Kidney (tissue), 14 donors: ENCODE measurements around the gene PWWP2B. TPM values are rescaled to one million over a fixed set of nuclear protein-coding genes. Genes with fewer than 3 reads are reported as not detected.

Experiments
- DNase-seq, 5 donors: peaks; one replicate each; pipeline ENCODE4 v3.0.0-alpha.2; 2013 to 2020
- FAIRE-seq: peaks from 2 replicates; lab custom pipeline; 2012; peaks lifted over from hg19 to GRCh38; lab: Jason Lieb, UNC
- H3K27ac ChIP-seq, 2 donors: one replicate each; pipeline ENCODE4 v1.7.0; 2013; ENCODE audit warnings: low read depth in 2 of 2, low read length in 2 of 2, inconsistent platforms in 1 of 2
- H3K27me3 ChIP-seq: one replicate; pipeline ENCODE4 v1.7.1; 2013; ENCODE audit warnings: low read length, inconsistent platforms; ENCODE audit not compliant: control insufficient read depth, insufficient read depth
- H3K36me3 ChIP-seq, 3 donors: one replicate each; pipeline versions ENCODE4 v1.7.0 to v1.7.1; 2013; ENCODE audit warnings: low read length in 3 of 3, control low read depth in 1 of 3, inconsistent platforms in 1 of 3; ENCODE audit not compliant: insufficient read depth in 3 of 3, control insufficient read depth in 2 of 3
- H3K4me1 ChIP-seq, 3 donors: one replicate each; pipeline versions ENCODE4 v1.7.0 to v1.7.1; 2013; ENCODE audit warnings: low read length in 3 of 3, inconsistent platforms in 1 of 3, low read depth in 1 of 3; ENCODE audit not compliant: control insufficient read depth in 2 of 3, insufficient read depth in 2 of 3
- H3K4me3 ChIP-seq, 3 donors: one replicate each; pipeline versions ENCODE4 v1.7.0 to v1.8.1; 2013; ENCODE audit warnings: low read length in 3 of 3, control low read depth in 1 of 3, inconsistent platforms in 1 of 3
- H3K9ac ChIP-seq, 3 donors: one replicate each; pipeline versions ENCODE4 v1.7.0 to v1.7.1; 2013; ENCODE audit warnings: low read length in 3 of 3, control low read depth in 1 of 3, inconsistent platforms in 1 of 3
- H3K9me3 ChIP-seq, 3 donors: one replicate each; pipeline versions ENCODE4 v1.7.0 to v1.7.1; 2013; ENCODE audit warnings: low read length in 3 of 3, control low read depth in 1 of 3, inconsistent platforms in 1 of 3; ENCODE audit not compliant: control insufficient read depth in 2 of 3, insufficient read depth in 1 of 3
- CTCF ChIP-seq: IDR thresholded peaks from 3 replicates; pipeline ENCODE4 v1.5.1; 2012; ENCODE audit warnings: mild to moderate bottlenecking, moderate library complexity, borderline replicate concordance; ENCODE audit not compliant: insufficient read depth; ENCODE audit errors: extremely low read depth
- intact Hi-C: fragments of 100-400 bp; cut with DNase I; formaldehyde crosslinking; loops from one replicate; pipeline ENCODE4 v1.11.1; 2022
- polyA plus RNA-seq: library from polyadenylated mRNA; stranded (reverse); fragments of 350-450 nt; fragmentation: Illumina TruSeq; extraction: RNeasy Lipid Tissue Mini Kit (QIAGEN cat#74804); gene quantifications from one replicate; pipeline ENCODE4 v1.2.3, GENCODE V29; 2014; ENCODE audit warnings: low read depth, low replicate concordance; ENCODE audit not compliant: insufficient read depth
- total RNA-seq: library from RNA; stranded (reverse); fragmentation: NEBNext Ultra II Directional; extraction: Animal tissue kit (Norgen Biotek cat#: 25700); gene quantifications from one replicate; pipeline ENCODE4 v1.2.1, GENCODE V29; 2021
- donor health status: control.
- donor health status: control.
- donor health status: control.
- donor health status: control.
- donor health status: control.
- donor health status: DM: yes; HTN: yes; CAD: no.
- donor health status: Normal renal cell carcinoma (clear cell type).

Gene PWWP2B
- total and polyA plus RNA-seq, 2 donors from 2014 or later, result 12.9 to 24.3 TPM

GRCh38 chr10:132374176-132374575, 22.8 kb upstream of the PWWP2B start:
- H3K4me1 ChIP-seq, result no peaks in the 10 kb centered on the region
- H3K4me3 ChIP-seq, result no peak overlapping the region
- no peaks in the 10 kb centered on the region for H3K36me3 ChIP-seq
- TF ChIP-seq CTCF, result no peak
- peak in 2 of 5 donors; percentile 33 to 65 for DNase-seq
- intact Hi-C loops, result no loop called here
- FAIRE-seq, result no peak
- H3K9ac ChIP-seq, result no peak overlapping the region
- H3K27ac ChIP-seq, result no peak overlapping the region
- no peaks in the 10 kb centered on the region for H3K9me3 ChIP-seq
- no peaks in the 10 kb centered on the region for H3K27me3 ChIP-seq

GRCh38 chr10:132374612-132375011, 22.4 kb upstream of the PWWP2B start:
- no peaks in the 10 kb centered on the region for H3K4me1 ChIP-seq
- TF ChIP-seq CTCF, result no peak
- FAIRE-seq (no peak), DNase-seq (peak in 2 of 5 donors; percentile 26 to 29)
- H3K4me3 ChIP-seq, result no peak overlapping the region
- H3K9me3 ChIP-seq, result no peaks in the 10 kb centered on the region
- H3K36me3 ChIP-seq, result no peaks in the 10 kb centered on the region
- intact Hi-C loops, result no loop called here
- H3K27me3 ChIP-seq, result no peaks in the 10 kb centered on the region
- H3K9ac ChIP-seq, result no peak overlapping the region
- no peak overlapping the region for H3K27ac ChIP-seq

- no peak overlapping the region for H3K9ac ChIP-seq
- H3K9me3 ChIP-seq, result no peaks in the 10 kb centered on the region
- no peaks in the 10 kb centered on the region for H3K36me3 ChIP-seq
- no peaks in the 10 kb centered on the region for H3K27me3 ChIP-seq
- H3K27ac ChIP-seq, result no peak overlapping the region
- no peaks in the 10 kb centered on the region for H3K4me1 ChIP-seq
- FAIRE-seq (no peak), DNase-seq (peak in 3 of 5 donors; percentile 20 to 42 (median 37))
- intact Hi-C loops, result no loop called here
- no peak for TF ChIP-seq CTCF
- no peak overlapping the region for H3K4me3 ChIP-seq
Measured at GRCh38 chr10:132375116-132375794, 21.7 kb upstream of the PWWP2B start.
